Mucosa of stomach (tissue), 1 donor: ENCODE data around the gene PRRT3.
"Not testable (repeated sequence)": the region's sequence is repeated elsewhere in the genome, so short reads cannot be mapped to it uniquely, and the experiment has no call there.

Experiments used
- H3K27me3 ChIP-seq: one replicate; pipeline ENCODE4 v1.7.0; 2013; ENCODE audit warnings: mild to moderate bottlenecking, low read length; ENCODE audit not compliant: control insufficient read depth, insufficient read depth
- H3K36me3 ChIP-seq: one replicate; pipeline ENCODE4 v1.7.0; 2013; ENCODE audit warnings: low read length; ENCODE audit not compliant: control insufficient read depth, insufficient read depth
- H3K4me1 ChIP-seq: one replicate; pipeline ENCODE4 v1.7.0; 2013; ENCODE audit warnings: mild to moderate bottlenecking, low read length; ENCODE audit not compliant: control insufficient read depth, insufficient read depth
- H3K4me3 ChIP-seq: one replicate; pipeline ENCODE4 v1.7.0; 2013; ENCODE audit warnings: low read length
- H3K9ac ChIP-seq: one replicate; pipeline ENCODE4 v1.7.0; 2013; ENCODE audit warnings: mild to moderate bottlenecking, low read length, moderate library complexity
- H3K9me3 ChIP-seq: one replicate; pipeline ENCODE4 v1.7.0; 2013; ENCODE audit warnings: mild to moderate bottlenecking, low read length, moderate library complexity; ENCODE audit not compliant: control insufficient read depth
- donor health status: Pancreatic carcinoma.

The PRRT3 gene

GRCh38 chr3:9945358-9945757, 6.8 kb downstream of the PRRT3 start:
- H3K36me3 ChIP-seq = peaks cover 4% of the 10 kb centered on the region
- H3K4me1 ChIP-seq = peaks cover 6% of the 10 kb centered on the region
- H3K27me3 ChIP-seq = no peaks in the 10 kb centered on the region
- H3K4me3 ChIP-seq = no peak overlapping the region
- H3K9me3 ChIP-seq = no peaks in the 10 kb centered on the region
- H3K9ac ChIP-seq = no peak overlapping the region

DNA sequence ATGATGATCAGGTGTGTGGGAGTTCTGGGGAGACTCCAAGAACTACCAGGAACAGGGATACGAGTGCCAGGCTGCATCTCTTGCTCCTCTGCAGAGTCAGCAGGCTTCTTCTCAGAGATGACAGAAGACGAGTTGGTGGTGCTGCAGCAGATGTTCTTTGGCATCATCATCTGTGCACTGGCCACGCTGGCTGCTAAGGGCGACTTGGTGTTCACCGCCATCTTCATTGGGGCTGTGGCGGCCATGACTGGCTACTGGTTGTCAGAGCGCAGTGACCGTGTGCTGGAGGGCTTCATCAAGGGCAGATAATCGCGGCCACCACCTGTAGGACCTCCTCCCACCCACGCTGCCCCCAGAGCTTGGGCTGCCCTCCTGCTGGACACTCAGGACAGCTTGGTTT, 7.9 kb downstream of the PRRT3 start:
- Histone ChIP-seq H3K9ac (no peak overlapping the region), H3K4me3 (no peak overlapping the region), H3K9me3 (no peaks in the 10 kb centered on the region), H3K27me3 (no peaks in the 10 kb centered on the region), H3K36me3 (peaks cover 4% of the 10 kb centered on the region), H3K4me1 (peaks cover 6% of the 10 kb centered on the region)

GRCh38 chr3:9942934-9943690, 9.1 kb downstream of the PRRT3 start:
- H3K27me3 ChIP-seq = no peaks in the 10 kb centered on the region
- peaks cover 4% of the 10 kb centered on the region for H3K36me3 ChIP-seq
- no peaks in the 10 kb centered on the region for H3K9me3 ChIP-seq
- no peak overlapping the region for H3K9ac ChIP-seq
- no peak overlapping the region for H3K4me3 ChIP-seq
- peaks cover 6% of the 10 kb centered on the region for H3K4me1 ChIP-seq

- H3K27me3 ChIP-seq = no peaks in the 10 kb centered on the region
- peaks cover 6% of the 10 kb centered on the region for H3K4me1 ChIP-seq
- no peak overlapping the region for H3K9ac ChIP-seq
- H3K36me3 ChIP-seq = peaks cover 4% of the 10 kb centered on the region
- H3K4me3 ChIP-seq = no peak overlapping the region
- H3K9me3 ChIP-seq = no peaks in the 10 kb centered on the region
These were observed 10.0 kb downstream of the PRRT3 start for GRCh38 chr3:9942164-9942563.

DNA sequence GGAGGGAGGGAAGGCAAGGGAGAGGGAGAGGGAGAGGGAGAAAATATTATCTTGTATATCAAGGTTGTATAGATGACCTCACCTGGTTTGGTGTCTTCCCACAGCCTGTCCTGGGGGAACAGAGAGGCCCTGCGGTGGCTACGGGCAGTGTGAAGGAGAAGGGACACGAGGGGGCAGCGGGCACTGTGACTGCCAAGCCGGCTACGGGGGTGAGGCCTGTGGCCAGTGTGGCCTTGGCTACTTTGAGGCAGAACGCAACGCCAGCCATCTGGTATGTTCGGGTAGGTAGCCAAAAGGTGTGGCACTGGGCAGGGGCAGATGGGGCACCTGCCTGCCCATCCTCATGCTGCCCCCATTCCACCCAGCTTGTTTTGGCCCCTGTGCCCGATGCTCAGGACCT, 11.5 kb downstream of the PRRT3 start:
- Histone ChIP-seq H3K36me3 (peaks cover 4% of the 10 kb centered on the region), H3K4me1 (peaks cover 6% of the 10 kb centered on the region), H3K27me3 (no peaks in the 10 kb centered on the region), H3K4me3 (no peak overlapping the region), H3K9ac (no peak overlapping the region), H3K9me3 (no peaks in the 10 kb centered on the region)

- H3K4me3 ChIP-seq = not testable (repeated sequence)
These were observed 12.3 kb downstream of the PRRT3 start for GRCh38 chr3:9939906-9940305.

DNA sequence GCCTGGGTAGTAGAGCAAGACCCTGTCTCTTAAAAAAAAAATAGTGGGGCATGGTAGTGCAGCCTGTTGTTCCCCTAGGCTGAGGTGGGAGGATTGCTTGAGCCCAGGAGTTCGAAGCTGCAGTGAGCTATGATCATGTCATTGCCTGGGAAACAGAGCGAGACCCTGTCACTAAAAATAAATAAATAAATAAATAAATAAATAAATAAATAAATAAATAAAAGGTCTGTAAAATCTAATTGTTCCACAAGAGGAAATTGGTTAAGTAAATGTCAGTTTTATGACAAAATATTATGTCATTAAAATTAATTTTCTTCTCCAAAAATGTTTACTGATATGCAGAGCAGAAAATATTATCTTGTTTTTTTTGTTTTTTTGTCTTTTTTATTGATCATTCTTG, 13.2 kb downstream of the PRRT3 start:
- no peak overlapping the region for H3K4me3 ChIP-seq
- H3K4me1 ChIP-seq = peaks cover 15% of the 10 kb centered on the region
- peaks cover 3% of the 10 kb centered on the region for H3K36me3 ChIP-seq
- H3K9me3 ChIP-seq = no peaks in the 10 kb centered on the region
- H3K27me3 ChIP-seq = no peaks in the 10 kb centered on the region
- no peak overlapping the region for H3K9ac ChIP-seq

More at GRCh38 chr3:9939906-9940305, 12.3 kb downstream of the PRRT3 start:
- not testable (repeated sequence) for H3K9me3 ChIP-seq, H3K4me1 ChIP-seq, H3K27me3 ChIP-seq, H3K36me3 ChIP-seq, H3K9ac ChIP-seq

DNA sequence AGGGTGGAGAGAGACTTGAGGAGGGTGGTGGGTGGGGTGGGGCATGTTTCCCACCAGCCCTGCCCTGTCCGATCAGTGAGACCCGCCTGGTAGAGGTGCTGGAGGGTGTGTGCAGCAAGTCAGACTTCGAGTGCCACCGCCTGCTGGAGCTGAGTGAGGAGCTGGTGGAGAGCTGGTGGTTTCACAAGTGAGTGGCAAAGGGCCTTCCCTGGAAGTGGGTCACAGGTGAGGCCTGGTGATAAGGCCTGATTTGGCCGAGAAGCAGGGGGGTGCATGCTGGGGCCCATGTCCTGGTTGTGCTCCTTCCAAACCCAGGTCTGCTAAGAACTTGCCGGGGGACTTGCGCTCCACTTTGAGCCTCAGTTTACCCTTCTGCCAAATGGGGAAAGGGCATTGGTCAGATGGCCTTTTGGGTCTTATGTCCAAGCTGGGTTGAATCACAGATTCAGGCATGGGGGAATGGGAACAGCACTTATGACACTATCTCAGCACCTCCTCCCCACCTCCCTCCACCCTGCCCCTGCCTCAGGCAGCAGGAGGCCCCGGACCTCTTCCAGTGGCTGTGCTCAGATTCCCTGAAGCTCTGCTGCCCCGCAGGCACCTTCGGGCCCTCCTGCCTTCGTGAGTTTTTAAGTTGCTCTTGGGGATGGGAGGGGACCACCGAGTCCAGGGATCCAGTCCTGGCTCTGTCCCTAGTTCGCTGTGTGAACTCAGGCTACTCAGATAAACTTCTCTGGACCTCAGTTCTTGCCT, 14.5 kb downstream of the PRRT3 start:
- Histone ChIP-seq H3K9me3 (no peaks in the 10 kb centered on the region), H3K4me1 (peaks cover 16% of the 10 kb centered on the region), H3K9ac (no peak overlapping the region), H3K36me3 (no peaks in the 10 kb centered on the region), H3K27me3 (no peaks in the 10 kb centered on the region), H3K4me3 (no peak overlapping the region)

GRCh38 chr3:9935966-9936510, 16.2 kb downstream of the PRRT3 start:
- Histone ChIP-seq H3K4me3 (no peak overlapping the region), H3K9ac (no peak overlapping the region), H3K27me3 (no peaks in the 10 kb centered on the region)

GRCh38 chr3:9934993-9935392, 17.2 kb downstream of the PRRT3 start:
- H3K9ac ChIP-seq = peak overlapping the region; percentile 91
- H3K4me3 ChIP-seq = peak overlapping the region; percentile 64

More at GRCh38 chr3:9935966-9936510, 16.2 kb downstream of the PRRT3 start:
- H3K4me1 ChIP-seq = peaks cover 24% of the 10 kb centered on the region
- H3K36me3 ChIP-seq = no peaks in the 10 kb centered on the region
- no peaks in the 10 kb centered on the region for H3K9me3 ChIP-seq

DNA sequence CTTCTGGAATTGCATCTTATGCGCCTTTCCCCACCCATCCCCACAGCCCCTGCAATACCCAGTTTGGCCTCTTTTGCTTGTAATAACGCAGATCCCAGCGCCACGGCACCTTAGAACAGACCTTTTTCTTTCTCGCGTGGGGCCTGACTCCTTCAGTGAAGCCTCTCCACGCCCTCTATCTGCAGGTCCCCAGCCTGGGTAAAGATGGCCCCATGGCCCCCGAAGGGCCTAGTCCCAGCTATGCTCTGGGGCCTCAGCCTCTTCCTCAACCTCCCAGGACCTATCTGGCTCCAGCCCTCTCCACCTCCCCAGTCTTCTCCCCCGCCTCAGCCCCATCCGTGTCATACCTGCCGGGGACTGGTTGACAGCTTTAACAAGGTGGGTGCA, 18.0 kb downstream of the PRRT3 start:
- H3K9me3 ChIP-seq = no peaks in the 10 kb centered on the region
- peak overlapping the region; percentile 91 for H3K9ac ChIP-seq
- H3K27me3 ChIP-seq = no peaks in the 10 kb centered on the region
- H3K4me3 ChIP-seq = peak overlapping the region; percentile 64
- H3K36me3 ChIP-seq = no peaks in the 10 kb centered on the region
- H3K4me1 ChIP-seq = peaks cover 24% of the 10 kb centered on the region

More at GRCh38 chr3:9934993-9935392, 17.2 kb downstream of the PRRT3 start:
- H3K36me3 ChIP-seq = no peaks in the 10 kb centered on the region
- H3K4me1 ChIP-seq = peaks cover 24% of the 10 kb centered on the region
- H3K27me3 ChIP-seq = no peaks in the 10 kb centered on the region
- H3K9me3 ChIP-seq = no peaks in the 10 kb centered on the region

DNA sequence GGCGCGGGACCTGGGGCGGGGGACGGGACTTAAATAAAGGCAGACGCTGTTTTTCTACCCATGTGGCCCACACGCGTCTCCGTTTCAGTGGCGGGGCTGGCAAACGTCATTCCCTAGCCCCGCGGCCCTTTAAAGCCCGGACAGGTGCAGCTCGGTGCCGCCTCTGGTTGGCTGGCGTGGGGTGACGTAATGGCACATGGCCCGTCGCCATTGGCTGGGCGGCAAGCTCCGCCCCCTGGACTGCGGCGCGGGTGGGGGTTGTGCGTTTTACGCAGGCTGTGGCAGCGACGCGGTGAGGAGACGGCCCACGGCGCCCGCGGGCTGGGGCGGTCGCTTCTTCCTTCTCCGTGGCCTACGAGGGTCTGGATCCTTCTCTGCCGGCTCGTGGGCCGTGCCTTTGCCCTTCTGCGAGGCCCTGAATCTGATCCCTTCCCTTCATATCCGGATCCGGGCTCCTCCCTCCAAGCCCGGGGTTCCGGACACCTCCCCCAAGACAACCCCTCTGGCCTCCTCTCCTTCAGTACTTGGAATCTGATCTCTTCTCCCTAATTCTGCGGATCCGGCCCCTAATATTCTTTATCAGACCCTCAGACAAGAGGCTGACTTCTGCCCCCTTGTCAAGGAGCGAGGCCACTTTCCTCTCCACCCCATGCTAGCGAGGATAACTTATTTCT, 18.5 kb downstream of the PRRT3 start, which contains the start of gene CRELD1:
Gene CRELD1 (plus strand): TSS at position 274 of the 674 bp plus-strand sequence. CDS start 605 bp downstream, outside the sequence.
- H3K4me3 ChIP-seq = peak within 1 kb of the TSS; percentile 71
- H3K36me3 ChIP-seq = no peaks in the 10 kb centered on the region
- H3K27me3 ChIP-seq = no peaks in the 10 kb centered on the region
- peaks cover 24% of the 10 kb centered on the region for H3K4me1 ChIP-seq
- H3K9ac ChIP-seq = peak within 1 kb of the TSS; percentile 91
- no peaks in the 10 kb centered on the region for H3K9me3 ChIP-seq
